Endothelial cell of umbilical vein (primary cell): ENCODE data around the gene ARHGEF12.

ENCODE experiments used
- EZH2 ChIP-seq: IDR thresholded peaks from 2 replicates; pipeline ENCODE4 v1.6.1; 2012; ENCODE audit warnings: borderline replicate concordance, low read depth, mild to moderate bottlenecking, moderate library complexity, low read length, inconsistent platforms; ENCODE audit not compliant: severe bottlenecking
- POLR2A ChIP-seq: IDR thresholded peaks from 2 replicates; pipeline ENCODE4 v1.6.1; 2012; ENCODE audit warnings: low read depth, mild to moderate bottlenecking, control low read depth, low read length
- POLR2AphosphoS5 ChIP-seq: IDR thresholded peaks from 2 replicates; pipeline ENCODE4 v1.6.1; 2012; ENCODE audit warnings: low read depth, mild to moderate bottlenecking, control low read depth, low read length, moderate library complexity; ENCODE audit not compliant: insufficient read depth
- TF ChIP-seq, protein P1 (sequence below), 2 donors: IDR thresholded peaks; 1 replicate in 1 of 2; 2 replicates in 1 of 2; pipeline ENCODE4 v1.5.1; 2011; ENCODE audit warnings: low read length in 2 of 2, mild to moderate bottlenecking in 2 of 2, moderate library complexity in 2 of 2, control low read depth in 1 of 2, inconsistent platforms in 1 of 2, low read depth in 1 of 2; ENCODE audit not compliant: insufficient read depth in 1 of 2; ENCODE audit errors: extremely low read depth in 1 of 2

DNA sequence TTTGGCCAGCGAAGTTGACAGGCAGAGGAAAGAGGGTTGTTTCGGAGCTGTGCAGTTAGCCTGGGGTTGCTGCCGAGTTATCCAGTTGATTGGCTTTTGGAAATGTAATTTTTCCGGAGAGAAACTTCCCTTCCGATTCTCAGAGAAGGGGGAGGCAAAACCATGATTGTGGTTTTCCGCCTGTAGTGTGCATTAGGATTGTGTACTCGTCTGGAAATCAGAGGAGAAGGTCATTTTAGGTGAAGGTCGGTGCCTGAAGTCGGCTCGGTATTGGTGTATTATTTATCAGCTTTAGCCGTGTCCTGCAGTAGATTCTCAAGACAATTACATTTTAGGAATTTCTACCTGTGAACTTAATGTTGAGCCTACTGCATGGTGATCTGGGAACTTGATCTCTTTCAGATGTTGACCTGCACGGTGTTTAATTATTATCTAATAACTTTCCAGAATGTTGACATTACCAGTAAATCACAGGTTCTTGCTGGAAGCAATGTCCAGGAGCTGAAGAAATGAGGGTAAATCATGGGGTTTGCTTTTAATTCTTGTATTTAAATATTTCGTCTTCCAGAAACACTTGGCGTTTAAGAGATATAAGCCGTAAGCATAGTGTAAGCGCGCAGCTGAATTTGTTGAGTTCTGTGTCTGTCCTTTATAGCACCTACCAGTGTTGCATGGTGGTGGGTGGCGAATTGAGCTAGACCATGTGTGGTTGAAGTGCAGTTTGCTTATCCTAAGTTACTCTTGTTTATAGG, 1.3 kb downstream of the ARHGEF12 start:
- TF ChIP-seq, protein P1, sequence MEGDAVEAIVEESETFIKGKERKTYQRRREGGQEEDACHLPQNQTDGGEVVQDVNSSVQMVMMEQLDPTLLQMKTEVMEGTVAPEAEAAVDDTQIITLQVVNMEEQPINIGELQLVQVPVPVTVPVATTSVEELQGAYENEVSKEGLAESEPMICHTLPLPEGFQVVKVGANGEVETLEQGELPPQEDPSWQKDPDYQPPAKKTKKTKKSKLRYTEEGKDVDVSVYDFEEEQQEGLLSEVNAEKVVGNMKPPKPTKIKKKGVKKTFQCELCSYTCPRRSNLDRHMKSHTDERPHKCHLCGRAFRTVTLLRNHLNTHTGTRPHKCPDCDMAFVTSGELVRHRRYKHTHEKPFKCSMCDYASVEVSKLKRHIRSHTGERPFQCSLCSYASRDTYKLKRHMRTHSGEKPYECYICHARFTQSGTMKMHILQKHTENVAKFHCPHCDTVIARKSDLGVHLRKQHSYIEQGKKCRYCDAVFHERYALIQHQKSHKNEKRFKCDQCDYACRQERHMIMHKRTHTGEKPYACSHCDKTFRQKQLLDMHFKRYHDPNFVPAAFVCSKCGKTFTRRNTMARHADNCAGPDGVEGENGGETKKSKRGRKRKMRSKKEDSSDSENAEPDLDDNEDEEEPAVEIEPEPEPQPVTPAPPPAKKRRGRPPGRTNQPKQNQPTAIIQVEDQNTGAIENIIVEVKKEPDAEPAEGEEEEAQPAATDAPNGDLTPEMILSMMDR (IDR thresholded peaks at IDR 0.05; ENCODE audit: extremely low read depth in 1 of 2, insufficient read depth in 1 of 2, low read depth in 1 of 2, low read length in 2 of 2): no peak
- TF ChIP-seq POLR2AphosphoS5 (peak; percentile 15), POLR2A (peak; percentile 37), EZH2 (no peak)
